Measurements from ENCODE around the gene DDX51.

Gene DDX51

GRCh38 chr12:132167611-132168310 lies 23.6 kb upstream of the DDX51 start:
- DNase-seq (ENCODE audit: low spot score), result no peak

- DNase-seq (ENCODE audit: low spot score), result no peak
Measured at GRCh38 chr12:132166801-132167591, 22.9 kb upstream of the DDX51 start.

GRCh38 chr12:132166093-132166492 lies 22.0 kb upstream of the DDX51 start:
- DNase-seq (ENCODE audit: low spot score), result no peak

- no peak for DNase-seq (ENCODE audit: low spot score)
Measured at GRCh38 chr12:132165584-132165983, 21.5 kb upstream of the DDX51 start.

- no peak for DNase-seq (ENCODE audit: low spot score)
Measured at GRCh38 chr12:132164426-132164825, 20.3 kb upstream of the DDX51 start.

GRCh38 chr12:132163911-132164288 lies 19.8 kb upstream of the DDX51 start:
- no peak for DNase-seq (ENCODE audit: low spot score)

GRCh38 chr12:132163041-132163910 lies 19.2 kb upstream of the DDX51 start:
- DNase-seq (ENCODE audit: low spot score), result no peak

GRCh38 chr12:132162508-132163031 lies 18.5 kb upstream of the DDX51 start:
- DNase-seq (ENCODE audit: low spot score), result no peak

GRCh38 chr12:132161796-132162507 lies 17.8 kb upstream of the DDX51 start:
- no peak for DNase-seq (ENCODE audit: low spot score)

- no peak for DNase-seq (ENCODE audit: low spot score)
Measured at GRCh38 chr12:132161036-132161781, 17.1 kb upstream of the DDX51 start.

GRCh38 chr12:132160601-132161035 lies 16.5 kb upstream of the DDX51 start:
- no peak for DNase-seq (ENCODE audit: low spot score)

- DNase-seq (ENCODE audit: low spot score), result no peak
Measured at GRCh38 chr12:132160016-132160415, 15.9 kb upstream of the DDX51 start.

- no peak for DNase-seq (ENCODE audit: low spot score)
Measured at GRCh38 chr12:132159555-132160003, 15.5 kb upstream of the DDX51 start.

GRCh38 chr12:132158677-132159554 lies 14.8 kb upstream of the DDX51 start:
- no peak for DNase-seq (ENCODE audit: low spot score)

- no peak for DNase-seq (ENCODE audit: low spot score)
Measured at GRCh38 chr12:132157733-132158409, 13.8 kb upstream of the DDX51 start.

GRCh38 chr12:132156573-132157325 lies 12.6 kb upstream of the DDX51 start:
- DNase-seq (ENCODE audit: low spot score), result no peak

GRCh38 chr12:132155771-132156572 lies 11.9 kb upstream of the DDX51 start:
- DNase-seq (ENCODE audit: low spot score), result no peak

All from RKO (cell line).